HUES64 (cell line): ENCODE measurements around the gene CDPF1.

Experiments
- H3K27ac ChIP-seq: 2 replicates; pipeline ENCODE4 v1.7.0; 2013; ENCODE audit warnings: low read depth, low read length, inconsistent platforms
- H3K27me3 ChIP-seq: 2 replicates; pipeline ENCODE4 v1.6.1; 2013; ENCODE audit warnings: mild to moderate bottlenecking, low read length; ENCODE audit not compliant: insufficient read depth
- H3K36me3 ChIP-seq: 2 replicates; pipeline ENCODE4 v1.6.1; 2013; ENCODE audit warnings: mild to moderate bottlenecking, low read length; ENCODE audit not compliant: insufficient read depth
- H3K4me1 ChIP-seq: 2 replicates; pipeline ENCODE4 v1.6.1; 2013; ENCODE audit warnings: mild to moderate bottlenecking, low read length, moderate library complexity; ENCODE audit not compliant: insufficient read depth
- H3K4me3 ChIP-seq: 2 replicates; pipeline ENCODE4 v1.5.1; 2013; ENCODE audit warnings: mild to moderate bottlenecking, low read length, moderate library complexity
- H3K9ac ChIP-seq: 2 replicates; pipeline ENCODE4 v1.6.1; 2013; ENCODE audit warnings: mild to moderate bottlenecking, low read depth, low read length
- H3K9me3 ChIP-seq: 2 replicates; pipeline ENCODE4 v1.6.1; 2013; ENCODE audit warnings: low read depth, low read length; ENCODE audit not compliant: insufficient read depth
- WGBS: fragments of 150-250, 120-280 bp; methylation state at CpG from one replicate; pipeline ENCODE4 v1.1.7; 2013; ENCODE audit warnings: missing lambda C conversion rate; 5-methylcytosine and 5-hydroxymethylcytosine counted together

CDPF1 gene

DNA sequence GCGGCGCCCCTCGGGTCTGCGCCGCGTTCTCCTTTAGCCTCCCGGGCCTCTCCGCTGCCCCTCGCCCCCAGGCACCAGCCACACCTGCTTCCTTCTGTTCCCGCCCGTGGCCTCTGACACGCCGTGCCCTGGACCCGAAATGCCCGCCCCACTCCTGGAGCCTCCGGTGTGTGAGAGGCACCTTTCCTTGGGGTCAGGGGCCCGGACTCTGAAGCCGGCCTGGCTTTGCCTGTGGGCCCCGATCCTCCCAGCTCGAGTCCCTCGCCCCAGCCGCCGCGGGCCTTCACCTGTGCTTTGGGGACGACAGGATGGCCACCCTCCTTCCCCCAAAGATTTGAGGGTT is 661 bp upstream of the CDPF1 start:
- H3K36me3 ChIP-seq: peaks cover 3% of the 10 kb centered on the region; the same call in 1 of the 2 replicates
- H3K4me1 ChIP-seq: peaks cover 5% of the 10 kb centered on the region; the same call in 1 of the 2 replicates
- H3K27ac ChIP-seq: no peak overlapping the region
- no peaks in the 10 kb centered on the region for H3K9me3 ChIP-seq
- WGBS: 31% methylated on average over 25 of the region's 25 CpGs
- peaks cover 11% of the 10 kb centered on the region for H3K27me3 ChIP-seq
- H3K4me3 ChIP-seq: peak overlapping the region; percentile 94
- peak overlapping the region; percentile 79 for H3K9ac ChIP-seq

GRCh38 chr22:46247443-46247975 is 2.6 kb downstream of the CDPF1 start:
- Histone ChIP-seq H3K9ac (no peak overlapping the region), H3K4me3 (no peak overlapping the region), H3K4me1 (peaks cover 5% of the 10 kb centered on the region; the same call in 1 of the 2 replicates), H3K27me3 (peaks cover 11% of the 10 kb centered on the region), H3K27ac (no peak overlapping the region), H3K36me3 (peaks cover 20% of the 10 kb centered on the region; the same call in 1 of the 2 replicates), H3K9me3 (no peaks in the 10 kb centered on the region)
- WGBS: 90% methylated on average over 2 of the region's 2 CpGs

- Histone ChIP-seq H3K36me3 (peaks cover 20% of the 10 kb centered on the region; the same call in 1 of the 2 replicates), H3K27ac (no peak overlapping the region), H3K4me1 (peaks cover 2% of the 10 kb centered on the region; the same call in 1 of the 2 replicates), H3K27me3 (peaks cover 7% of the 10 kb centered on the region), H3K9ac (no peak overlapping the region), H3K4me3 (no peak overlapping the region), H3K9me3 (no peaks in the 10 kb centered on the region)
- WGBS: 93% methylated on average over 10 of the region's 10 CpGs
Measured at GRCh38 chr22:46246178-46246577, 3.9 kb downstream of the CDPF1 start.

- Histone ChIP-seq H3K27me3 (peaks cover 1% of the 10 kb centered on the region; the same call in 1 of the 2 replicates), H3K36me3 (peaks cover 20% of the 10 kb centered on the region; the same call in 1 of the 2 replicates), H3K9ac (no peak overlapping the region), H3K4me1 (no peaks in the 10 kb centered on the region), H3K9me3 (no peaks in the 10 kb centered on the region), H3K27ac (no peak overlapping the region), H3K4me3 (no peak overlapping the region)
- WGBS: 89% methylated on average over 16 of the region's 16 CpGs
Measured at GRCh38 chr22:46245511-46245910, 4.6 kb downstream of the CDPF1 start.

GRCh38 chr22:46244771-46245170 is 5.3 kb downstream of the CDPF1 start:
- 93% methylated on average over 9 of the region's 9 CpGs for WGBS
- Histone ChIP-seq H3K27ac (no peak overlapping the region), H3K27me3 (no peaks in the 10 kb centered on the region), H3K36me3 (peaks cover 20% of the 10 kb centered on the region; the same call in 1 of the 2 replicates), H3K4me3 (no peak overlapping the region), H3K4me1 (no peaks in the 10 kb centered on the region), H3K9me3 (no peaks in the 10 kb centered on the region), H3K9ac (no peak overlapping the region)

- 81% methylated on average over 10 of the region's 10 CpGs for WGBS
- Histone ChIP-seq H3K9me3 (no peaks in the 10 kb centered on the region), H3K36me3 (peaks cover 20% of the 10 kb centered on the region; the same call in 1 of the 2 replicates), H3K27ac (no peak overlapping the region), H3K9ac (no peak overlapping the region), H3K4me3 (no peak overlapping the region), H3K27me3 (no peaks in the 10 kb centered on the region), H3K4me1 (no peaks in the 10 kb centered on the region)
Measured at GRCh38 chr22:46242076-46242475, 8.0 kb downstream of the CDPF1 start.

DNA sequence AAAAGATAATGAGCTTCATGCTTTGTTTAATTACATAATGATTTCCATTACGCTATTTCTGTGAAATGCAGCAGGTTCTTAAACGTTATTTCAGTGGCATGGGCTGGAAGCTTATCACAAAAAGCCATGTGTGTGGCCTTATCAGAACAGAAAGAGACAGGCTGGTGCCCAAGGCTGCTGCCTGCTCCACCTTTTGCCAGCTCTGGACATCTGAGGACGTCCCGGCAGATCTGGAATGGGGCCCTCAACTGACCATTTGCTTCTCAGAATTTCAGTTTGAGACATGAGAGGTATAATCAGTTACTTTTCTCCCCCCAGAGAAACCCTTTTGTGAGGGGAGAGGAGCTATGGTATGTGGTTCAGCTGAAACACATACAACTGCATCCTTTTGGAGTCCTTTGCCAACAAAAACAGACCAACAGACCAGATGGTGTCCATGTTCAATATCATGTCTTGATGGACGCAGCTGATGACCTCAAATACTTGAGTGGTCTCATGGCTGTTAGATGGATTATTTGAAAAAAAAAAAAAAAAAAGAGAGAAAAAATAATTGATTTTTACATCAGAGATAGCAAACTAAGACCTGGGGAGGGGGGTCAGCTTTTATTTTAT is 8.6 kb downstream of the CDPF1 start:
- peaks cover 19% of the 10 kb centered on the region; the same call in 1 of the 2 replicates for H3K36me3 ChIP-seq
- no peak overlapping the region for H3K4me3 ChIP-seq
- no peak overlapping the region for H3K9ac ChIP-seq
- no peaks in the 10 kb centered on the region for H3K4me1 ChIP-seq
- no peaks in the 10 kb centered on the region for H3K9me3 ChIP-seq
- H3K27ac ChIP-seq: no peak overlapping the region
- no peaks in the 10 kb centered on the region for H3K27me3 ChIP-seq
- WGBS: 82% methylated on average over 5 of the region's 5 CpGs

- H3K9ac ChIP-seq: no peak overlapping the region
- H3K36me3 ChIP-seq: peaks cover 18% of the 10 kb centered on the region; the same call in 1 of the 2 replicates
- H3K4me1 ChIP-seq: no peaks in the 10 kb centered on the region
- H3K4me3 ChIP-seq: no peak overlapping the region
- no peaks in the 10 kb centered on the region for H3K27me3 ChIP-seq
- no peak overlapping the region for H3K27ac ChIP-seq
- WGBS: 82% methylated on average over 7 of the region's 7 CpGs
- no peaks in the 10 kb centered on the region for H3K9me3 ChIP-seq
Measured at GRCh38 chr22:46240907-46241306, 9.2 kb downstream of the CDPF1 start.

GRCh38 chr22:46240506-46240905 is 9.6 kb downstream of the CDPF1 start:
- no peak overlapping the region for H3K27ac ChIP-seq
- 97% methylated on average over 6 of the region's 6 CpGs for WGBS

GRCh38 chr22:46240073-46240472 is 10.0 kb downstream of the CDPF1 start:
- Histone ChIP-seq H3K36me3 (peaks cover 13% of the 10 kb centered on the region; the same call in 1 of the 2 replicates), H3K27me3 (no peaks in the 10 kb centered on the region), H3K9ac (no peak overlapping the region), H3K4me1 (no peaks in the 10 kb centered on the region), H3K4me3 (no peak overlapping the region), H3K9me3 (no peaks in the 10 kb centered on the region), H3K27ac (no peak overlapping the region)
- 96% methylated on average over 2 of the region's 2 CpGs for WGBS

More at GRCh38 chr22:46240506-46240905, 9.6 kb downstream of the CDPF1 start:
- no peak overlapping the region for H3K4me3 ChIP-seq
- H3K36me3 ChIP-seq: peaks cover 18% of the 10 kb centered on the region; the same call in 1 of the 2 replicates
- H3K4me1 ChIP-seq: no peaks in the 10 kb centered on the region
- no peak overlapping the region for H3K9ac ChIP-seq
- no peaks in the 10 kb centered on the region for H3K27me3 ChIP-seq
- H3K9me3 ChIP-seq: no peaks in the 10 kb centered on the region

- no peaks in the 10 kb centered on the region for H3K4me1 ChIP-seq
- no peaks in the 10 kb centered on the region for H3K27me3 ChIP-seq
- H3K27ac ChIP-seq: no peak overlapping the region
- no peak overlapping the region for H3K4me3 ChIP-seq
- no peak overlapping the region for H3K9ac ChIP-seq
- no peaks in the 10 kb centered on the region for H3K9me3 ChIP-seq
- H3K36me3 ChIP-seq: peaks cover 7% of the 10 kb centered on the region; the same call in 1 of the 2 replicates
- WGBS: 94% methylated on average over 20 of the region's 20 CpGs
Measured at GRCh38 chr22:46239261-46240048, 10.6 kb downstream of the CDPF1 start.
